Activated B cell treated with CpG ODN at 0.5 μM for 24 hours (primary cell): ENCODE results near the gene TFDP2. TPM values are rescaled to one million over a fixed set of nuclear protein-coding genes. Genes with fewer than 3 reads are reported as not detected.
"Not testable (repeated sequence)": the region's sequence is repeated elsewhere in the genome, so short reads cannot be mapped to it uniquely, and the experiment has no call there.

ENCODE experiments used
- ATAC-seq: fragments of 200-7000 bp; cut with Tn5 transposase; one replicate; pipeline ENCODE4 v1.10.0; 2021; ENCODE audit warnings: low read depth, mild to moderate bottlenecking, moderate library complexity
- CTCF ChIA-PET: fragments of 350-600 bp; sonication (Branson Sonifier 250); formaldehyde crosslinking; loops from one replicate; lab custom pipeline; 2021; ENCODE audit warnings: antibody characterized with exemption; lab: Charles Lee
- POLR2A ChIA-PET: fragments of 350-600 bp; sonication (Branson Sonifier 250); formaldehyde crosslinking; loops from one replicate; lab custom pipeline; 2021; ENCODE audit warnings: antibody characterized with exemption; lab: Charles Lee
- DNase-seq: peaks from one replicate; pipeline ENCODE4 v3.0.0; 2022
- H3K27ac Mint-ChIP-seq: one replicate; pipeline ENCODE4 v1.8.0; 2020; ENCODE audit warnings: mixed read lengths
- H3K27me3 Mint-ChIP-seq: one replicate; pipeline ENCODE4 v1.8.0; 2021; ENCODE audit warnings: mixed read lengths
- H3K36me3 Mint-ChIP-seq: one replicate; pipeline ENCODE4 v1.8.0; 2021; ENCODE audit warnings: low read depth, mixed read lengths
- H3K4me1 Mint-ChIP-seq: one replicate; pipeline ENCODE4 v1.8.0; 2021; ENCODE audit warnings: mixed read lengths
- H3K4me3 Mint-ChIP-seq: one replicate; pipeline ENCODE4 v1.8.0; 2020; ENCODE audit warnings: mild to moderate bottlenecking, mixed read lengths
- H3K9me3 Mint-ChIP-seq: one replicate; pipeline ENCODE4 v1.8.0; 2020; ENCODE audit warnings: mixed read lengths
- CTCF ChIP-seq: fragments of 200-600 bp; IDR thresholded peaks from one replicate; pipeline ENCODE4 v1.8.0; 2022; ENCODE audit warnings: antibody characterized with exemption, mild to moderate bottlenecking
- intact Hi-C: fragments of 100-400 bp; cut with micrococcal nuclease; formaldehyde crosslinking; loops from one replicate; pipeline ENCODE4 v1.15.1; 2024
- total RNA-seq: library from RNA; stranded (reverse); gene quantifications from 2 replicates; pipeline ENCODE4 v1.2.3, GENCODE V29; 2022

The TFDP2 gene
- total RNA-seq, 1 donor from 2014 or later, result 23.1 TPM

GRCh38 chr3:142098964-142099363 lies 50.4 kb downstream of the TFDP2 start:
- POLR2A ChIA-PET, result no interaction called here
- peaks cover 1% of the 10 kb centered on the region for H3K36me3 Mint-ChIP-seq
- no peak for DNase-seq
- intact Hi-C loops, result no loop called here
- no peak overlapping the region for H3K27ac Mint-ChIP-seq
- H3K27me3 Mint-ChIP-seq, result no peaks in the 10 kb centered on the region
- no peaks in the 10 kb centered on the region for H3K9me3 Mint-ChIP-seq
- ATAC-seq, result no peak
- TF ChIP-seq CTCF, result no peak
- no peak overlapping the region for H3K4me3 Mint-ChIP-seq
- CTCF ChIA-PET, result no interaction called here
- no peaks in the 10 kb centered on the region for H3K4me1 Mint-ChIP-seq

DNA sequence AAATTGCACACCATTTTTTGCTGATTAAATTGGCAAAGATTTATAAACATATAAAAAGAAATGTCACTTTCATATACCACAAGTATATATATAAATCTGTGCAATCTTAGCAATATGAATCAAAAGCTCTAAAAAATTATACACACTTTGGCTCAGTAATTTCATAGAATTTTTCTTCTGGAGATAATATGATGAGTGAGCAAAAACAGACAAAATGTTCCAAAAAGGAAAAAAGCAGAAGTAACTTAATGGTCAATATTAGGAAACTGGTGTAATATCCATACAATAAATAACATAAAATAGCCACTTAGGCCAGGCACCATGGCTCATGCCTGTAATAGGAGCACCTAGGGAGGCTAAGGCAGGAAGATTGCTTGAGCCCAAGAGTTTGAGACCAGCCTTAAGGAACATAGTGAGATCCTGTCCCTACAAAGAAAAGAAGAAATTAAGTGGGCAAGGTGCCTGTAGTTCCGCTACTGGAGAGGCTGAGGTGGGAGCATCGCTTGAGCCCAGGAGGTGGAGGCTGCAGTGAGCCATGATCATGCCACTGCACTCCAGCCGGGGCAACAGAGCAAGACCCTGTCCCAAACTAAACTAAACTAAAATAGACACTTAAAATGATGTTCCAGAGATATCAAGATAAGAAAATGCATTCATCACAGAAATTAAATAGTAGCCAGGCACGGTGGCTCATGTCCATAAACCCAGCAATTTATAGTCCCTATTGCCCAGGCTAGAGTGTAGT lies 52.1 kb downstream of the TFDP2 start:
- Mint-ChIP-seq H3K27ac (no peak overlapping the region), H3K36me3 (peaks cover 1% of the 10 kb centered on the region)
- intact Hi-C loops, result no loop called here

GRCh38 chr3:142095841-142096240 lies 53.5 kb downstream of the TFDP2 start:
- H3K27ac Mint-ChIP-seq, result no peak overlapping the region
- H3K4me1 Mint-ChIP-seq, result no peaks in the 10 kb centered on the region
- H3K27me3 Mint-ChIP-seq, result no peaks in the 10 kb centered on the region
- no peaks in the 10 kb centered on the region for H3K9me3 Mint-ChIP-seq
- no peak for ATAC-seq
- H3K4me3 Mint-ChIP-seq, result no peak overlapping the region
- intact Hi-C loops, result no loop called here
- ChIA-PET POLR2A (no interaction called here), CTCF (no interaction called here)
- H3K36me3 Mint-ChIP-seq, result peaks cover 1% of the 10 kb centered on the region
- TF ChIP-seq CTCF, result no peak
- no peak for DNase-seq

More for the DNA sequence above, 52.1 kb downstream of the TFDP2 start:
- H3K4me1 Mint-ChIP-seq, result no peaks in the 10 kb centered on the region
- DNase-seq (no peak), ATAC-seq (no peak)
- H3K27me3 Mint-ChIP-seq, result no peaks in the 10 kb centered on the region
- ChIA-PET POLR2A (no interaction called here), CTCF (no interaction called here)
- no peaks in the 10 kb centered on the region for H3K9me3 Mint-ChIP-seq
- no peak overlapping the region for H3K4me3 Mint-ChIP-seq
- TF ChIP-seq CTCF, result no peak

DNA sequence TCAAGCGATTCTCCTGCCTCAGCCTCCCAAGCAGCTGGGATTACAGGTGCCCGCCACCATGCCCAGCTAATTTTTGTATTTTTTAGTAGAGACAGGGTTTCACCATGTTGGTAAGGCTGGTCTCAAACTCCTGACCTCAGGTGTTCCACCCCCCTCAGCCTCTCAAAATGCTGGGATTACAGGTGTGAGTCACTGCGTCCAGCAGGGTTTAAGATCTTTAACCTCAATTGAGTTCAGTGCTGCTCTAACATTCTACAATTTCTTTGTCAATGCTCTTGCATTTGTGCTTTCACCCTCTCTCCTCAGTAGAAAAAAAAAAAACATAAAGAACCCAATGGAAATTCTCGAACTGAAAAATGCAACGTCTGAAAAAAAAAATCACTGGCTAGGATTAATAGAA lies 60.4 kb downstream of the TFDP2 start:
- H3K27me3 Mint-ChIP-seq, DNase-seq, intact Hi-C loops, H3K4me3 Mint-ChIP-seq, H3K27ac Mint-ChIP-seq, H3K4me1 Mint-ChIP-seq, CTCF ChIA-PET, H3K9me3 Mint-ChIP-seq, POLR2A ChIA-PET, H3K36me3 Mint-ChIP-seq, ATAC-seq: not testable (repeated sequence)

- Mint-ChIP-seq H3K36me3 (peaks cover 13% of the 10 kb centered on the region), H3K4me3 (no peak overlapping the region), H3K27me3 (no peaks in the 10 kb centered on the region), H3K27ac (no peak overlapping the region), H3K4me1 (no peaks in the 10 kb centered on the region), H3K9me3 (peaks cover 6% of the 10 kb centered on the region)
- TF ChIP-seq CTCF, result no peak
- ATAC-seq (no peak), DNase-seq (no peak)
- ChIA-PET CTCF (no interaction called here), POLR2A (no interaction called here)
- intact Hi-C loops, result no loop called here
Measured at GRCh38 chr3:142088522-142088921, 60.8 kb downstream of the TFDP2 start.

GRCh38 chr3:142087676-142088075 lies 61.7 kb downstream of the TFDP2 start:
- POLR2A ChIA-PET, result no interaction called here
- no peak for TF ChIP-seq CTCF
- Mint-ChIP-seq H3K4me3 (no peak overlapping the region), H3K27ac (no peak overlapping the region), H3K4me1 (no peaks in the 10 kb centered on the region), H3K36me3 (peaks cover 14% of the 10 kb centered on the region), H3K27me3 (no peaks in the 10 kb centered on the region), H3K9me3 (peaks cover 7% of the 10 kb centered on the region)
- intact Hi-C loops, result no loop called here
- no peak for DNase-seq
- no peak for ATAC-seq
- CTCF ChIA-PET, result no interaction called here
